Endothelial cell of umbilical vein (primary cell): Measurements from ENCODE around the gene SAMSN1. TPM values are rescaled to one million over a fixed set of nuclear protein-coding genes. Genes with fewer than 3 reads are reported as not detected.

ENCODE experiments used
- BruUV-seq: library from RNA; stranded (reverse); fragments of 400-500 nt; replicated peaks from 2 replicates; lab custom pipeline; 2021; lab: Mats Ljungman, UMichigan
- CTCF ChIA-PET: fragments of 300-600, 350-600 bp; sonication (Branson Sonifier 250); formaldehyde crosslinking; loops from one replicate; lab custom pipeline; 2021; ENCODE audit warnings: antibody characterized with exemption, inconsistent platforms; lab: Charles Lee
- POLR2A ChIA-PET: fragments of 300-600, 350-600 bp; sonication (Branson Sonifier 250); formaldehyde crosslinking; loops from one replicate; lab custom pipeline; 2021; ENCODE audit warnings: antibody characterized with exemption, inconsistent platforms; lab: Charles Lee
- DNase-seq: peaks from one replicate; pipeline ENCODE4 v3.0.0-alpha.2; 2011; ENCODE audit warnings: low read depth, low spot score
- FAIRE-seq: peaks from 2 replicates; lab custom pipeline; 2011; peaks lifted over from hg19 to GRCh38; lab: Jason Lieb, UNC
- H2AFZ ChIP-seq: 2 replicates; pipeline ENCODE4 v1.6.0; 2012; ENCODE audit warnings: low read depth, low read length, control low read depth, inconsistent platforms
- H3K27ac ChIP-seq: 2 replicates; pipeline ENCODE4 v1.5.1; 2011; ENCODE audit warnings: low read depth, mild to moderate bottlenecking, control low read depth, low read length, moderate library complexity; ENCODE audit not compliant: insufficient read depth
- H3K27me3 ChIP-seq, 2 experiments: 2 replicates each; pipeline versions ENCODE4 v1.6.0 to v1.6.1; 2011; ENCODE audit warnings: low read length in 2 of 2, mixed read lengths in 1 of 2; ENCODE audit not compliant: control insufficient read depth in 2 of 2, insufficient read depth in 2 of 2
- H3K36me3 ChIP-seq, 2 experiments: 2 replicates in 1 of 2; 3 replicates in 1 of 2; pipeline ENCODE4 v1.5.1; 2011; ENCODE audit warnings: low read length in 2 of 2, mild to moderate bottlenecking in 1 of 2, moderate library complexity in 1 of 2; ENCODE audit not compliant: control insufficient read depth in 2 of 2, insufficient read depth in 2 of 2; ENCODE audit errors: extremely low read depth in 1 of 2
- H3K4me1 ChIP-seq: 3 replicates; pipeline ENCODE4 v1.5.1; 2011; ENCODE audit warnings: mild to moderate bottlenecking, low read length; ENCODE audit not compliant: control insufficient read depth, insufficient read depth; ENCODE audit errors: extremely low read depth
- H3K4me2 ChIP-seq: 2 replicates; pipeline ENCODE4 v1.6.1; 2011; ENCODE audit warnings: low read length, control low read depth, mixed read lengths; ENCODE audit not compliant: insufficient read depth
- H3K4me3 ChIP-seq, 3 experiments: fragments of 200-600 bp in 1 of 3; sonication (generic), shearing (Covaris generic) in 1 of 3; replicated peaks in 1 of 3; 2 replicates each; pipeline ENCODE4 v1.5.1; 2011 to 2016; ENCODE audit warnings: control low read depth in 3 of 3, low read length in 3 of 3, mild to moderate bottlenecking in 2 of 3, inconsistent platforms in 1 of 3, low read depth in 1 of 3, moderate library complexity in 1 of 3; ENCODE audit not compliant: insufficient read depth in 1 of 3
- H3K79me2 ChIP-seq: 2 replicates; pipeline ENCODE4 v1.6.0; 2012; ENCODE audit warnings: low read length, inconsistent platforms; ENCODE audit not compliant: control insufficient read depth, insufficient read depth
- H3K9ac ChIP-seq: replicated peaks from 2 replicates; pipeline ENCODE3; 2011; ENCODE audit warnings: low read length, control low read depth; ENCODE audit not compliant: insufficient read depth; ENCODE audit errors: extremely low read depth
- H3K9me1 ChIP-seq: replicated peaks from 3 replicates; pipeline ENCODE4 v1.6.0; 2011; ENCODE audit warnings: mild to moderate bottlenecking, low read length; ENCODE audit not compliant: control insufficient read depth, insufficient read depth; ENCODE audit errors: extremely low read depth
- H3K9me3 ChIP-seq: replicated peaks from 2 replicates; pipeline ENCODE4 v1.5.1; 2012; ENCODE audit warnings: low read length, inconsistent platforms; ENCODE audit not compliant: control insufficient read depth, insufficient read depth
- H4K20me1 ChIP-seq: replicated peaks from 2 replicates; pipeline ENCODE3; 2011; ENCODE audit warnings: mild to moderate bottlenecking, low read length; ENCODE audit not compliant: control insufficient read depth, insufficient read depth; ENCODE audit errors: extremely low read depth
- CTCF ChIP-seq, 2 donors: IDR thresholded peaks; 1 replicate in 1 of 2; 2 replicates in 1 of 2; pipeline ENCODE4 v1.5.1; 2011; ENCODE audit warnings: low read length in 2 of 2, mild to moderate bottlenecking in 2 of 2, moderate library complexity in 2 of 2, control low read depth in 1 of 2, inconsistent platforms in 1 of 2, low read depth in 1 of 2; ENCODE audit not compliant: insufficient read depth in 1 of 2; ENCODE audit errors: extremely low read depth in 1 of 2
- EZH2 ChIP-seq: IDR thresholded peaks from 2 replicates; pipeline ENCODE4 v1.6.1; 2012; ENCODE audit warnings: borderline replicate concordance, low read depth, mild to moderate bottlenecking, moderate library complexity, low read length, inconsistent platforms; ENCODE audit not compliant: severe bottlenecking
- FOS ChIP-seq: IDR thresholded peaks from 2 replicates; pipeline ENCODE4 v1.6.1; 2011; ENCODE audit warnings: mild to moderate bottlenecking, low read length, moderate library complexity, borderline replicate concordance; ENCODE audit not compliant: insufficient read depth
- GATA2 ChIP-seq: IDR thresholded peaks from 2 replicates; pipeline ENCODE4 v1.7.0; 2011; ENCODE audit warnings: low read depth, mild to moderate bottlenecking, moderate library complexity, mixed read lengths, low read length; ENCODE audit not compliant: insufficient read length, insufficient read depth
- JUN ChIP-seq: IDR thresholded peaks from 2 replicates; pipeline ENCODE4 v1.6.1; 2011; ENCODE audit warnings: borderline replicate concordance, low read depth; ENCODE audit not compliant: insufficient read length, insufficient read depth
- MYC ChIP-seq: IDR thresholded peaks from one replicate; pipeline ENCODE4 v1.6.1; 2011; ENCODE audit warnings: mild to moderate bottlenecking, low read depth, low read length
- POLR2A ChIP-seq: IDR thresholded peaks from 2 replicates; pipeline ENCODE4 v1.6.1; 2012; ENCODE audit warnings: low read depth, mild to moderate bottlenecking, control low read depth, low read length
- POLR2AphosphoS5 ChIP-seq: IDR thresholded peaks from 2 replicates; pipeline ENCODE4 v1.6.1; 2012; ENCODE audit warnings: low read depth, mild to moderate bottlenecking, control low read depth, low read length, moderate library complexity; ENCODE audit not compliant: insufficient read depth
- dilution Hi-C: fragments of 300-500 bp; cut with MboI; formaldehyde crosslinking; loops from one replicate; pipeline ENCODE4 v1.15.0; 2019; ENCODE audit warnings: low sequenced_read_pairs; ENCODE audit not compliant: extremely low pct_ligation_motif_present
- intact Hi-C: fragments of 100-400 bp; cut with micrococcal nuclease; formaldehyde crosslinking; loops from one replicate; pipeline ENCODE4 v1.10.0; 2022
- polyA plus RNA-seq, 4 experiments: library from polyadenylated mRNA; depleted of rRNA in 3 of 4; stranded (reverse) in 3 of 4; unstranded in 1 of 4; fragments of >200 nt; gene quantifications; 2 replicates each; pipeline versions ENCODE4 v1.2.1 to v1.2.3, GENCODE V29; 2011 to 2012; ENCODE audit warnings: missing spikeins in 1 of 4
- total RNA-seq: library from RNA; stranded (reverse); gene quantifications from 2 replicates; pipeline ENCODE4 v1.2.3, GENCODE V29; 2021
- TF ChIP-seq, protein P1 (sequence below): IDR thresholded peaks from 2 replicates; pipeline ENCODE4 v1.6.1; 2011; ENCODE audit not compliant: insufficient read depth, insufficient read length

SAMSN1 gene
- total and polyA plus RNA-seq, 2 donors (not counting 3 experiments of a cell fraction or from before 2014, with no cell fraction given): 2.5 to 5.3 TPM

GRCh38 chr21:14454016-14455009 lies 91.8 kb downstream of the SAMSN1 start:
- no peaks in the 10 kb centered on the region for H3K27me3 ChIP-seq
- no peak overlapping the region for H3K27ac ChIP-seq
- no peak for FAIRE-seq
- no peaks in the 10 kb centered on the region for H3K9me1 ChIP-seq
- H4K20me1 ChIP-seq: no peaks in the 10 kb centered on the region
- dilution Hi-C loops (no loop called here), intact Hi-C loops (loop anchor here (10.0 kb wide), 1 partner anchor 280 kb away; no protein-coding TSS in a partner anchor)
- no peak overlapping the region for H2AFZ ChIP-seq
- no peaks in the 10 kb centered on the region for H3K9me3 ChIP-seq
- ChIA-PET CTCF (interaction anchor here (1.4 kb wide), 1 partner anchor 14 kb away, joined by 3 read pairs; no protein-coding TSS in a partner anchor), POLR2A (no interaction called here)
- no TSS peak for BruUV-seq
- H3K79me2 ChIP-seq: no peaks in the 10 kb centered on the region
- no peak for DNase-seq
- H3K4me2 ChIP-seq: no peak overlapping the region
- no peaks in the 10 kb centered on the region for H3K36me3 ChIP-seq
- TF ChIP-seq GATA2 (no peak), JUN (no peak), POLR2A (no peak)
- TF ChIP-seq, protein P1, sequence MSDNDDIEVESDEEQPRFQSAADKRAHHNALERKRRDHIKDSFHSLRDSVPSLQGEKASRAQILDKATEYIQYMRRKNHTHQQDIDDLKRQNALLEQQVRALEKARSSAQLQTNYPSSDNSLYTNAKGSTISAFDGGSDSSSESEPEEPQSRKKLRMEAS: no peak
- no peak overlapping the region for H3K9ac ChIP-seq
- H3K4me3 ChIP-seq: no peak overlapping the region
- no peaks in the 10 kb centered on the region for H3K4me1 ChIP-seq

DNA sequence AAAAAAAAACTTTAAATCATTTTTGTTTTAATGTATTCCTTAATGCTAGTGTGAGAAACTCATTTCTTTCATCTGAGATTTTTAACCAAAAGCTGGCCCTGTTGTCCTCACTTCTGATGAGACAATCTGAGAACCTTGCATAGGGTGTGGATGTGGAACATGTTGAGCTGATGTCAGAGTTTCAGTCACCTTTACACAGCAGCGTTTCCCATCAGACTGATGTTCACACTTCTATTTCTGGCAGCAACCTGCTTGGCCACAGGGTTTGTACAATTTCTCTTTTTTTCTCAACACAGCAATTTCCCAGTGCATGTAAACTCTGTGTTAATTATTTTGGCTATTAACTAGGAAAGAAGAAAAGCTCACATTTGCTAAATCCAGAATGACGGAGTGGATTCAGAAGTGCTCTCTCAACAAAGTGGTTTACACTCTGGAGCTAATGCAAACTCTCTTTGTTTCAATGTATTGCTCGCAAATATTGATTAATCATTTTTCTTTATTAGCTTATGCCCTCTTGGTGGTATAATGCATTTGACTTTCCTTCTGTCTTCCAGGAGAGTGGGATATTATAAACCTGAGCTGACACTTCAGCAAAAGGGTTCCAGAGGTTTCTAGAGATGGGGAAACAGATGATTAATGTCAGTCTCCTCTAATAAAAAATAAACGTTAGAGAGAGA lies 92.6 kb downstream of the SAMSN1 start:
- Histone ChIP-seq H4K20me1 (no peaks in the 10 kb centered on the region), H3K27me3 (no peaks in the 10 kb centered on the region), H3K9me1 (no peaks in the 10 kb centered on the region), H3K36me3 (no peaks in the 10 kb centered on the region), H3K9me3 (no peaks in the 10 kb centered on the region), H3K4me3 (no peak overlapping the region), H2AFZ (no peak overlapping the region), H3K27ac (no peak overlapping the region), H3K9ac (no peak overlapping the region), H3K4me1 (no peaks in the 10 kb centered on the region), H3K4me2 (no peak overlapping the region), H3K79me2 (no peaks in the 10 kb centered on the region)
- CTCF ChIA-PET: interaction anchor here (1.4 kb wide), 1 partner anchor 15 kb away, joined by 3 read pairs; no protein-coding TSS in a partner anchor
- DNase-seq (no peak), FAIRE-seq (no peak)
- dilution Hi-C loops: no loop called here
- BruUV-seq: no TSS peak
- intact Hi-C loops: loop anchor here (10.0 kb wide), 1 partner anchor 281 kb away; no protein-coding TSS in a partner anchor
- TF ChIP-seq EZH2 (no peak), GATA2 (no peak), JUN (no peak), FOS (no peak), CTCF (IDR thresholded peaks at IDR 0.05; ENCODE audit: extremely low read depth in 1 of 2, insufficient read depth in 1 of 2, low read depth in 1 of 2, low read length in 2 of 2) (no peak), POLR2A (no peak), POLR2AphosphoS5 (no peak), MYC (no peak)
- TF ChIP-seq, protein P1: no peak
- POLR2A ChIA-PET: no interaction called here
